Measurements from ENCODE around the gene TGM2.
"Not testable (repeated sequence)": the region's sequence is repeated elsewhere in the genome, so short reads cannot be mapped to it uniquely, and the experiment has no call there.

The TGM2 gene

GRCh38 chr20:38104285-38104684 is 60.8 kb downstream of the TGM2 start:
- no peak overlapping the region for H3K4me3 ChIP-seq
- H3K4me1 ChIP-seq: peaks cover 0 to 2% (median 0%) of the 10 kb centered on the region in 10 experiments; a peak in 9 of 20 replicates
- peaks cover 8 to 17% (median 12%) of the 10 kb centered on the region in 11 experiments; a peak in 19 of 22 replicates for H3K9me3 ChIP-seq (replicated peaks in 1 of 11)
- H3K36me3 ChIP-seq: no peaks in the 10 kb centered on the region
- no peak for TF ChIP-seq Cebpa-rat (IDR thresholded peaks at IDR 0.05)
- H3K9ac ChIP-seq: no peak overlapping the region
- no peak overlapping the region for H3K4me2 ChIP-seq
- no peaks in the 10 kb centered on the region for H4K20me1 ChIP-seq
- H3K27ac ChIP-seq: no peak overlapping the region
- no peaks in the 10 kb centered on the region for H3K27me3 ChIP-seq

GRCh38 chr20:38102206-38102605 is 62.9 kb downstream of the TGM2 start:
- H3K27ac ChIP-seq, H3K4me3 ChIP-seq, H3K4me2 ChIP-seq: not testable (repeated sequence)

GRCh38 chr20:38098952-38099351 is 66.1 kb downstream of the TGM2 start:
- no peaks in the 10 kb centered on the region for H4K20me1 ChIP-seq
- peaks cover 8 to 17% (median 12%) of the 10 kb centered on the region in 11 experiments; a peak in 19 of 22 replicates for H3K9me3 ChIP-seq (replicated peaks in 1 of 11)
- peak overlapping the region in 4 of 11 experiments; percentile 15 to 51 (median 30); a peak in 6 of 22 replicates for H3K4me2 ChIP-seq
- H3K9ac ChIP-seq: no peak overlapping the region
- TF ChIP-seq Cebpa-rat (IDR thresholded peaks at IDR 0.05): no peak
- no peak overlapping the region for H3K4me3 ChIP-seq
- H3K27ac ChIP-seq: no peak overlapping the region
- peaks cover 16 to 49% (median 30%) of the 10 kb centered on the region in 10 experiments for H3K4me1 ChIP-seq
- H3K27me3 ChIP-seq: no peaks in the 10 kb centered on the region
- no peaks in the 10 kb centered on the region for H3K36me3 ChIP-seq

More at GRCh38 chr20:38102206-38102605, 62.9 kb downstream of the TGM2 start:
- not testable (repeated sequence) for H3K27me3 ChIP-seq, H3K9ac ChIP-seq, H4K20me1 ChIP-seq, H3K36me3 ChIP-seq
- H3K4me1 ChIP-seq: peaks cover 0 to 16% (median 2%) of the 10 kb centered on the region in 10 experiments; a peak in 10 of 20 replicates
- H3K9me3 ChIP-seq (replicated peaks in 1 of 11): peaks cover 8 to 17% (median 12%) of the 10 kb centered on the region in 11 experiments; a peak in 19 of 22 replicates

- H3K4me2 ChIP-seq: peak overlapping the region; percentile 44 to 94 (median 83)
- no peaks in the 10 kb centered on the region for H4K20me1 ChIP-seq
These were observed 69.9 kb downstream of the TGM2 start for GRCh38 chr20:38095017-38095686.

GRCh38 chr20:38094373-38094891 is 70.6 kb downstream of the TGM2 start:
- Histone ChIP-seq H3K27me3 (no peaks in the 10 kb centered on the region), H3K27ac (peak overlapping the region; percentile 77 to 91 (median 84))

More at GRCh38 chr20:38095017-38095686, 69.9 kb downstream of the TGM2 start:
- Histone ChIP-seq H3K27ac (peak overlapping the region; percentile 77 to 91 (median 84)), H3K9ac (peak overlapping the region; percentile 44 to 74 (median 65)), H3K36me3 (peaks cover 6 to 35% (median 25%) of the 10 kb centered on the region in 11 experiments), H3K27me3 (no peaks in the 10 kb centered on the region), H3K4me1 (peaks cover 25 to 82% (median 59%) of the 10 kb centered on the region in 10 experiments), H3K9me3 (replicated peaks in 1 of 11) (no peaks in the 10 kb centered on the region), H3K4me3 (peak overlapping the region in 2 of 10 experiments; percentile 1 to 15; a peak in 2 of 20 replicates)
- no peak for TF ChIP-seq Cebpa-rat (IDR thresholded peaks at IDR 0.05)

GRCh38 chr20:38093641-38094077 is 71.4 kb downstream of the TGM2 start:
- H3K9ac ChIP-seq: peak overlapping the region in 10 of 11 experiments; percentile 17 to 70 (median 44); a peak in 12 of 22 replicates

More at GRCh38 chr20:38094373-38094891, 70.6 kb downstream of the TGM2 start:
- no peaks in the 10 kb centered on the region for H3K9me3 ChIP-seq (replicated peaks in 1 of 11)
- H4K20me1 ChIP-seq: no peaks in the 10 kb centered on the region
- peak overlapping the region; percentile 44 to 74 (median 65); a peak in 19 of 22 replicates for H3K9ac ChIP-seq
- H3K36me3 ChIP-seq: peaks cover 14 to 42% (median 32%) of the 10 kb centered on the region in 11 experiments
- TF ChIP-seq Cebpa-rat (IDR thresholded peaks at IDR 0.05): peak in 8 of 11 experiments; percentile 72 to 90 (median 86); a peak in 15 of 22 replicates
- peak overlapping the region; percentile 44 to 94 (median 83) for H3K4me2 ChIP-seq
- H3K4me3 ChIP-seq: peak overlapping the region in 2 of 10 experiments; percentile 1 to 16; a peak in 3 of 20 replicates
- H3K4me1 ChIP-seq: peaks cover 25 to 88% (median 59%) of the 10 kb centered on the region in 10 experiments

GRCh38 chr20:38092915-38093314 is 72.2 kb downstream of the TGM2 start:
- H3K27ac ChIP-seq: peak overlapping the region; percentile 76 to 91 (median 84); a peak in 21 of 22 replicates
- peak overlapping the region in 2 of 11 experiments; percentile 32 to 33; a peak in 2 of 22 replicates for H3K9ac ChIP-seq
- no peak overlapping the region for H3K4me3 ChIP-seq
- H3K4me1 ChIP-seq: peaks cover 25 to 76% (median 57%) of the 10 kb centered on the region in 10 experiments
- H4K20me1 ChIP-seq: no peaks in the 10 kb centered on the region
- no peaks in the 10 kb centered on the region for H3K9me3 ChIP-seq (replicated peaks in 1 of 11)
- H3K27me3 ChIP-seq: no peaks in the 10 kb centered on the region
- peaks cover 26 to 57% (median 48%) of the 10 kb centered on the region in 11 experiments for H3K36me3 ChIP-seq
- H3K4me2 ChIP-seq: peak overlapping the region; percentile 44 to 94 (median 83); a peak in 18 of 22 replicates
- TF ChIP-seq Cebpa-rat (IDR thresholded peaks at IDR 0.05): no peak

More at GRCh38 chr20:38093641-38094077, 71.4 kb downstream of the TGM2 start:
- H3K4me3 ChIP-seq: peak overlapping the region in 1 of 10 experiments; percentile 16; a peak in 2 of 20 replicates
- H4K20me1 ChIP-seq: no peaks in the 10 kb centered on the region
- H3K9me3 ChIP-seq (replicated peaks in 1 of 11): no peaks in the 10 kb centered on the region
- H3K27me3 ChIP-seq: no peaks in the 10 kb centered on the region
- TF ChIP-seq Cebpa-rat (IDR thresholded peaks at IDR 0.05): no peak
- peaks cover 25 to 81% (median 57%) of the 10 kb centered on the region in 10 experiments for H3K4me1 ChIP-seq
- peak overlapping the region; percentile 44 to 94 (median 83); a peak in 21 of 22 replicates for H3K4me2 ChIP-seq
- H3K36me3 ChIP-seq: peaks cover 18 to 50% (median 40%) of the 10 kb centered on the region in 11 experiments
- peak overlapping the region; percentile 76 to 91 (median 84); a peak in 21 of 22 replicates for H3K27ac ChIP-seq

GRCh38 chr20:38092260-38092857 is 72.7 kb downstream of the TGM2 start:
- no peak overlapping the region for H3K4me3 ChIP-seq
- peak overlapping the region in 9 of 11 experiments; percentile 70 to 94 (median 86); a peak in 15 of 22 replicates for H3K4me2 ChIP-seq
- no peak for TF ChIP-seq Cebpa-rat (IDR thresholded peaks at IDR 0.05)
- no peaks in the 10 kb centered on the region for H3K9me3 ChIP-seq (replicated peaks in 1 of 11)
- H4K20me1 ChIP-seq: no peaks in the 10 kb centered on the region
- peak overlapping the region; percentile 14 to 88 (median 81); a peak in 20 of 22 replicates for H3K27ac ChIP-seq
- H3K9ac ChIP-seq: 0 out of 22 replicates have a peak overlapping the region, but pooled peaks of 1 of the 11 experiments have one; percentile 19
- peaks cover 25 to 76% (median 57%) of the 10 kb centered on the region in 10 experiments for H3K4me1 ChIP-seq
- H3K36me3 ChIP-seq: peaks cover 31 to 62% (median 53%) of the 10 kb centered on the region in 11 experiments
- H3K27me3 ChIP-seq: no peaks in the 10 kb centered on the region

Data from BLaER1 treated with 17β-estradiol and CSF1 and Interleukin-3, amounts not matched to agents 10 nM and 100 nM (cell line).